Measurements from ENCODE around the gene TBC1D22A.

GRCh38 chr22:47218671-47219070 lies 456.2 kb downstream of the TBC1D22A start:
- no peak for TF ChIP-seq CTCF (IDR thresholded peaks at IDR 0.05)
- no peak for TF ChIP-seq POLR2A (IDR thresholded peaks at IDR 0.05)

Measured in gastroesophageal sphincter (tissue), 3 donors.